Measurements from ENCODE around the gene RSF1. TPM values are rescaled to one million over a fixed set of nuclear protein-coding genes. Genes with fewer than 3 reads are reported as not detected.

RSF1 gene
- total RNA-seq, 1 donor, result 36.9 TPM

DNA sequence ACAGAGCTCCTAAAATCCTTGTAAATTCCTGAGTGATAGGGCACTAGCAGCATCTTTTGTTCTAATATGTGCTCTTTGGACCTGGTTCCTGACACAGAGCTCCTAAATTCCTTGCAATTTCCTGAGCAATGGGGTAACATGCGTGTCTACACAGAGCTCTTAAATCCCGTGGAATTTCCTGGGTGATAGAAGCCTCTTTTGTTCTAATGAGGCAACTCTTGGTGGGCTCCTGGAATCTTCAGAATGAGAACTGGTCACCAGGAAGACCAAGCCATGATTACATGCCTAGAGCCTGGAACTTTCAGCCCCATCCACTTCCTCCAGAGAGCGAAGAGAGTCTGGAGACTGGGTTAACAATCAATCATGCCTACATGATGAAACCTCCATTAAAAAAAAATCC, 19.0 kb downstream of the RSF1 start:
- no peak for DNase-seq (ENCODE audit: insufficient read length, low spot score, missing footprints)
- TF ChIP-seq, protein P1, sequence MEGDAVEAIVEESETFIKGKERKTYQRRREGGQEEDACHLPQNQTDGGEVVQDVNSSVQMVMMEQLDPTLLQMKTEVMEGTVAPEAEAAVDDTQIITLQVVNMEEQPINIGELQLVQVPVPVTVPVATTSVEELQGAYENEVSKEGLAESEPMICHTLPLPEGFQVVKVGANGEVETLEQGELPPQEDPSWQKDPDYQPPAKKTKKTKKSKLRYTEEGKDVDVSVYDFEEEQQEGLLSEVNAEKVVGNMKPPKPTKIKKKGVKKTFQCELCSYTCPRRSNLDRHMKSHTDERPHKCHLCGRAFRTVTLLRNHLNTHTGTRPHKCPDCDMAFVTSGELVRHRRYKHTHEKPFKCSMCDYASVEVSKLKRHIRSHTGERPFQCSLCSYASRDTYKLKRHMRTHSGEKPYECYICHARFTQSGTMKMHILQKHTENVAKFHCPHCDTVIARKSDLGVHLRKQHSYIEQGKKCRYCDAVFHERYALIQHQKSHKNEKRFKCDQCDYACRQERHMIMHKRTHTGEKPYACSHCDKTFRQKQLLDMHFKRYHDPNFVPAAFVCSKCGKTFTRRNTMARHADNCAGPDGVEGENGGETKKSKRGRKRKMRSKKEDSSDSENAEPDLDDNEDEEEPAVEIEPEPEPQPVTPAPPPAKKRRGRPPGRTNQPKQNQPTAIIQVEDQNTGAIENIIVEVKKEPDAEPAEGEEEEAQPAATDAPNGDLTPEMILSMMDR (IDR thresholded peaks at IDR 0.05; ENCODE audit: extremely low read depth, low read depth, low read length), result no peak
- Histone ChIP-seq H3K9me3 (ENCODE audit: low read depth, low read length) (no peaks in the 10 kb centered on the region), H4K20me1 (ENCODE audit: insufficient read depth, low read length) (peaks cover 84% of the 10 kb centered on the region), H3K4me1 (ENCODE audit: insufficient read depth, low read length) (no peaks in the 10 kb centered on the region), H3K27ac (ENCODE audit: low read depth, low read length) (no peak overlapping the region), H3K27me3 (ENCODE audit: insufficient read depth, low read length) (no peaks in the 10 kb centered on the region), H3K4me3 (ENCODE audit: insufficient read depth, low read length) (no peak overlapping the region), H2AFZ (ENCODE audit: low read length) (no peak overlapping the region), H3K36me3 (ENCODE audit: insufficient read depth, low read length) (no peaks in the 10 kb centered on the region), H3K4me2 (ENCODE audit: insufficient read depth, low read length) (no peak overlapping the region), H3K79me2 (ENCODE audit: insufficient read depth, low read length) (peaks cover 97% of the 10 kb centered on the region)

DNA sequence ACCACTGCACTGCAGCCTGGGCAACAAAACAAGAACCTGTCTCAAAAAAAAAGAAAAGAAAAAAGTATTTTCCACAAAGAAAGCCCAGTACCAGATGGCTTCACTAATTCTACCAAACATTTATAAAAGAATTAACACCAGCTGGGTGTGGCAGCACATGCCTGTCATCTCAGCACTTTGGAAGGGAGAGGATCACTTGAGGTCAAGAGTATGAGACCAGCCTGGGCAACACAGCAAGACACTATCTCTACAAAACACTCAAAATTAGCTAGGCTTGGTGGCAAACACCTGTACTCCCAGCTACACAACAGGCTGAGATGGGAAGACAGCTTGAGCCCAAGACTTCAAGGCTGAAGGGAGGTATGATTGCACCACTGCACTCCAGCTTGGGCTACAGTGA, 20.1 kb downstream of the RSF1 start:
- Histone ChIP-seq H4K20me1 (ENCODE audit: insufficient read depth, low read length) (peaks cover 85% of the 10 kb centered on the region), H3K4me3 (ENCODE audit: insufficient read depth, low read length) (no peak overlapping the region), H3K27ac (ENCODE audit: low read depth, low read length) (no peak overlapping the region), H3K79me2 (ENCODE audit: insufficient read depth, low read length) (peaks cover 97% of the 10 kb centered on the region), H2AFZ (ENCODE audit: low read length) (no peak overlapping the region), H3K4me2 (ENCODE audit: insufficient read depth, low read length) (no peak overlapping the region), H3K36me3 (ENCODE audit: insufficient read depth, low read length) (no peaks in the 10 kb centered on the region), H3K27me3 (ENCODE audit: insufficient read depth, low read length) (no peaks in the 10 kb centered on the region), H3K9me3 (ENCODE audit: low read depth, low read length) (no peaks in the 10 kb centered on the region), H3K4me1 (ENCODE audit: insufficient read depth, low read length) (no peaks in the 10 kb centered on the region)
- TF ChIP-seq, protein P1 (IDR thresholded peaks at IDR 0.05; ENCODE audit: extremely low read depth, low read depth, low read length), result no peak
- no peak for DNase-seq (ENCODE audit: insufficient read length, low spot score, missing footprints)

DNA sequence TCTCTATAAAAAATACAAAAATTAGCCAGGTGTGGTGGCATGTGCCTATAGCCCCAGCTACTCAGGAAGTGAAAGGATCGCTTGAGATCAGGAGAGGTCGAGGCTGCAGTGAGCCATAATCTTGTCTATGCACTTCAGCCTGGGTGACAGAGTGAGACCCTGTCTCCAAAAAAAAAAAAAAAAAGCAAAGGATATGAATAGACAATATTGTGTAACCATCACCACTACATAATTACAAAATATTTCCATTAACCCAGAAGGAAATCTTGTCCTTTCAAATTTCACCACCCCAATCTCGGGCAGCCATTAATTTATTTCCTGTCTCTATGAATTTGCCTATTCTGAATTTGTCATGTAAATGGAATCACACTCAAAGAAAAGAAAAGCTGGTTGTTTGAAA, 21.2 kb downstream of the RSF1 start:
- H3K9me3 ChIP-seq (ENCODE audit: low read depth, low read length), result no peaks in the 10 kb centered on the region
- DNase-seq (ENCODE audit: insufficient read length, low spot score, missing footprints), result no peak

DNA sequence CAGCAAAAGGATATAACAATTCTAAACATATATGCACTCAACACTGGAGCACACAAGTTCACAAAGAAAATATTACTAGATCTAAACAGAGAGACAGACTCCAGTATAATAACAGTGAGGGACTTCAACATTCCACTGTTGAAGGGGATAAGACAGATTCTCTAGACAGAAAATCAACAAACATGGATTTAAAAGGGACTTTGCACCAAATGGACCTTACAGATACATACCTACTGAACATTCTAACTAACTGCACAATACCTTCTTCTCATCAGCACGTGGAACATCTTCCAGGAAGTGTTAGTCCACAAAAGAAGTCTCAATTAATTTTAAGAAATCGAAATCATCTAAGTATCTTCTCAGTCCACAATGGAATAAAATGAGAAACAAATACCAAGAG, 26.6 kb downstream of the RSF1 start:
- H3K36me3 ChIP-seq (ENCODE audit: insufficient read depth, low read length), result no peaks in the 10 kb centered on the region
- no peaks in the 10 kb centered on the region for H3K27me3 ChIP-seq (ENCODE audit: insufficient read depth, low read length)
- H3K9me3 ChIP-seq (ENCODE audit: low read depth, low read length), result no peaks in the 10 kb centered on the region
- TF ChIP-seq, protein P1 (IDR thresholded peaks at IDR 0.05; ENCODE audit: extremely low read depth, low read depth, low read length), result no peak
- H3K4me2 ChIP-seq (ENCODE audit: insufficient read depth, low read length), result no peak overlapping the region
- no peak overlapping the region for H3K27ac ChIP-seq (ENCODE audit: low read depth, low read length)
- H2AFZ ChIP-seq (ENCODE audit: low read length), result no peak overlapping the region
- H3K4me1 ChIP-seq (ENCODE audit: insufficient read depth, low read length), result no peaks in the 10 kb centered on the region
- DNase-seq (ENCODE audit: insufficient read length, low spot score, missing footprints), result no peak
- peaks cover 80% of the 10 kb centered on the region for H4K20me1 ChIP-seq (ENCODE audit: insufficient read depth, low read length)
- no peak overlapping the region for H3K4me3 ChIP-seq (ENCODE audit: insufficient read depth, low read length)
- peaks cover 99% of the 10 kb centered on the region for H3K79me2 ChIP-seq (ENCODE audit: insufficient read depth, low read length)

More for the DNA sequence above, 21.2 kb downstream of the RSF1 start:
- H3K79me2 ChIP-seq (ENCODE audit: insufficient read depth, low read length), result peaks cover 97% of the 10 kb centered on the region
- H3K36me3 ChIP-seq (ENCODE audit: insufficient read depth, low read length), result no peaks in the 10 kb centered on the region
- TF ChIP-seq, protein P1 (IDR thresholded peaks at IDR 0.05; ENCODE audit: extremely low read depth, low read depth, low read length), result no peak
- no peak overlapping the region for H3K4me2 ChIP-seq (ENCODE audit: insufficient read depth, low read length)
- no peaks in the 10 kb centered on the region for H3K27me3 ChIP-seq (ENCODE audit: insufficient read depth, low read length)
- no peak overlapping the region for H2AFZ ChIP-seq (ENCODE audit: low read length)
- peaks cover 80% of the 10 kb centered on the region for H4K20me1 ChIP-seq (ENCODE audit: insufficient read depth, low read length)
- H3K27ac ChIP-seq (ENCODE audit: low read depth, low read length), result no peak overlapping the region
- no peaks in the 10 kb centered on the region for H3K4me1 ChIP-seq (ENCODE audit: insufficient read depth, low read length)
- no peak overlapping the region for H3K4me3 ChIP-seq (ENCODE audit: insufficient read depth, low read length)

Data from osteoblast (primary cell).